Measurements from ENCODE around the gene NDE1. TPM values are rescaled to one million over a fixed set of nuclear protein-coding genes. Genes with fewer than 3 reads are reported as not detected.

NDE1 gene
- total and polyA plus RNA-seq, 2 of the 8 experiments (the other 6 are each of a cell fraction or from before 2014, with no cell fraction given): 13.3 to 41.3 TPM

DNA sequence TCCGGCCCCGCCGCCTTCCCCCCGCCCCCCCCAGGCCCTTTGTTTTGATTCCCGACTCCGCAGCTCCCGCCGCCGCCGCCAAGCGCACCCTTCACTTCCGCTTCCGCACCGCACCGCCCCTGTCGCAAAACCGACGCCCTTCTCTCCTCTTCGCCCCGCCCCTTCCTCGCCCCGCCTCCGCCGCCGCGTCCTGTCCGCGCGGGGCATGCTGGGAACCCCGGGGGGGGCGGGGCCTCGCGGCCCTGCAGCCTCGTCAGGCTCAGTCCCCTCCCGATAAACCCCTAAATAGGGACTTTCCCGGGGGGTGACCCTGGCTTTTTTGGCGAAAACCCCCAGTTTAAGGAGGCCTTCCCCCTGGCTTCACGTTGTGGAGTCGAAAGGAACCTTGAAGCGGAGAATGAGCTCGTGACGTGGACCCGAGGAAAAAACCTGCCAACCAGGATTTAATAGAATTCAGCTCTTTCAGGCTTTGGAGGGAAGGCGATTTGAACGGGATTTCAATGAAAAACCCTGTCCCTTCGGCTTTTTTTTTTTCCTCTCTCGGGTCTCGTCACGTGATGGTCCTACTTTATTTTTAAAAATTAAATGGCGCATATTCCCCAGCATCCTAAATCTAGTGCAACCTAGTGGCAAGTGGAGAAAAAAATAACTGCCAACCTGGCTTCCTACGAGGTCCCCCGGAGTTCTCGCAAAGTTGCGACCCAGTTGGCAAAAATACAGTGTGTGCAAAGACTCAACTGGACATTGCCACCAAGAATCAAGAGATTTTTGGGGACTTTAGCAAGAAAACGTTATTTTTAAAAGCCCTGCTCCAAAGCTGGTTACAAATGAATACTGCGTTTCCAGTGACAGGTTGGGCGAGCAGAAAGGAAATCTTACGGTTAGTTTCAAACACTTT, 6.7 kb upstream of the NDE1 start, which contains the start of gene MARF1:
TSS of gene MARF1 (minus strand) at position 107 of the 898 bp plus-strand sequence. CDS start 3,921 bp downstream, outside the sequence.
- no peak within 1 kb of the TSS for H2BK20ac ChIP-seq (ENCODE audit: low read length)
- H3K23me2 ChIP-seq (ENCODE audit: low read depth, low read length): no peaks in the 10 kb centered on the region
- peak within 1 kb of the TSS; percentile 85 to 97 (median 91) for H3K4me3 ChIP-seq (ENCODE audit: extremely low read depth in 1 of 4, insufficient read depth in 2 of 4, low read depth in 3 of 4, low read length in 4 of 4)
- peak within 1 kb of the TSS; percentile 93 for H4K91ac ChIP-seq (replicated peaks; ENCODE audit: insufficient read length, low read length)
- peak within 1 kb of the TSS; percentile 79 to 85 for H3K4me2 ChIP-seq (ENCODE audit: insufficient read depth in 1 of 2, low read depth in 2 of 2, low read length in 2 of 2)
- peak within 1 kb of the TSS; percentile 78 for H3K27ac ChIP-seq (ENCODE audit: low read depth, low read length)
- peaks cover 2 to 9% (median 5%) of the 10 kb centered on the region in 4 experiments; a peak in 5 of 8 replicates for H3K36me3 ChIP-seq (ENCODE audit: control insufficient read depth in 2 of 4, insufficient read depth in 4 of 4, low read length in 3 of 4)
- peak within 1 kb of the TSS; percentile 49 for H3K4ac ChIP-seq (replicated peaks; ENCODE audit: insufficient read length, low read depth, low read length)
- peak within 1 kb of the TSS; percentile 94 for H4K8ac ChIP-seq (ENCODE audit: extremely low read depth, insufficient read depth, low read length)
- peaks cover 0 to 8% (median 2%) of the 10 kb centered on the region in 4 experiments; a peak in 3 of 7 replicates for H3K4me1 ChIP-seq (replicated peaks in 1 of 4; ENCODE audit: control insufficient read depth in 3 of 4, insufficient read depth in 4 of 4, low read length in 3 of 4)
- peak within 1 kb of the TSS; percentile 76 for H2BK12ac ChIP-seq (ENCODE audit: low read depth, low read length)
- no peaks in the 10 kb centered on the region for H3K79me1 ChIP-seq (ENCODE audit: low read depth, low read length)
- POLR2A ChIA-PET (ENCODE audit: partially characterized antibody): interaction anchor here (0.7 to 1.4 kb wide), 6 partner anchors 8 to 93 kb away, joined by 3 to 4 read pairs (median 3); no protein-coding TSS in a partner anchor
- H3K56ac ChIP-seq (replicated peaks; ENCODE audit: insufficient read length, low read depth, low read length): peak within 1 kb of the TSS; percentile 89
- H3K9me3 ChIP-seq (ENCODE audit: insufficient read depth in 2 of 2, low read depth in 1 of 2, low read length in 1 of 2): no peaks in the 10 kb centered on the region
- no peak within 1 kb of the TSS for H2BK120ac ChIP-seq (replicated peaks; ENCODE audit: low read depth, low read length)
- H3K18ac ChIP-seq (ENCODE audit: extremely low read depth, low read length): peak within 1 kb of the TSS; percentile 88
- H2AK5ac ChIP-seq (ENCODE audit: low read depth, low read length): no peak within 1 kb of the TSS
- peaks cover 5 to 28% of the 10 kb centered on the region in 2 experiments for H3K79me2 ChIP-seq (ENCODE audit: control insufficient read depth in 1 of 2, insufficient read depth in 2 of 2, low read length in 2 of 2)
- H4K20me1 ChIP-seq (replicated peaks in 1 of 2; ENCODE audit: control insufficient read depth in 1 of 2, insufficient read depth in 2 of 2, low read length in 2 of 2): no peaks in the 10 kb centered on the region
- H3K23ac ChIP-seq (ENCODE audit: insufficient read length): no peak within 1 kb of the TSS
- CTCF ChIA-PET (ENCODE audit: partially characterized antibody): interaction anchor here (0.6 to 1.5 kb wide), 10 partner anchors 9 to 606 kb away, joined by 3 to 4 read pairs (median 3); no protein-coding TSS in a partner anchor
- H2BK15ac ChIP-seq (ENCODE audit: low read length): no peak within 1 kb of the TSS
- WGBS, 2 experiments (ENCODE audit: extremely low coverage in 1 of 2, insufficient coverage in 1 of 2, insufficient read length in 1 of 2, insufficient replicate concordance in 2 of 2, low coverage in 1 of 2, low lambda C conversion rate in 2 of 2, missing lambda C conversion rate in 1 of 2): 7% methylated on average over 27 of the region's 58 CpGs; no CpG with 5 or more reads in 1 of the 2 experiments
- H3K14ac ChIP-seq (ENCODE audit: insufficient read length): no peak within 1 kb of the TSS
- peak within 1 kb of the TSS; percentile 98 for H2AFZ ChIP-seq (ENCODE audit: low read length)
- peak within 1 kb of the TSS; percentile 84; the same call in 1 of the 2 replicates for H2BK5ac ChIP-seq (ENCODE audit: low read depth, low read length)
- no peak for FAIRE-seq
- no peaks in the 10 kb centered on the region for H3K27me3 ChIP-seq (replicated peaks in 1 of 4; ENCODE audit: control insufficient read depth in 3 of 4, extremely low read depth in 1 of 4, insufficient read depth in 3 of 4, low read length in 3 of 4)
- H4K5ac ChIP-seq (ENCODE audit: insufficient read length, low read depth, low read length): peak within 1 kb of the TSS; percentile 95
- peak within 1 kb of the TSS; percentile 76 to 93 (median 88) for H3K9ac ChIP-seq (replicated peaks in 1 of 4; ENCODE audit: extremely low read depth in 1 of 4, low read depth in 3 of 4, low read length in 3 of 4)
- DNase-seq (ENCODE audit: low read depth in 1 of 2, low spot score in 2 of 2): peak; percentile 79 to 100
- TF ChIP-seq, protein P1, sequence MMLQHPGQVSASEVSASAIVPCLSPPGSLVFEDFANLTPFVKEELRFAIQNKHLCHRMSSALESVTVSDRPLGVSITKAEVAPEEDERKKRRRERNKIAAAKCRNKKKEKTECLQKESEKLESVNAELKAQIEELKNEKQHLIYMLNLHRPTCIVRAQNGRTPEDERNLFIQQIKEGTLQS (IDR thresholded peaks at IDR 0.05; ENCODE audit: insufficient read depth, low read depth, low read length): peak; percentile 8; the same call in 1 of the 2 replicates
- TF ChIP-seq BRCA1 (IDR thresholded peaks at IDR 0.05; ENCODE audit: low read depth, low read length): no peak
- TF ChIP-seq POLR2A (IDR thresholded peaks at IDR 0.05; ENCODE audit: control extremely low read depth in 1 of 2, low read depth in 2 of 2, low read length in 2 of 2): peak; percentile 86 to 91
- TF ChIP-seq KDM4A (IDR thresholded peaks at IDR 0.05; ENCODE audit: low read depth, low read length, severe bottlenecking): no peak
- peak; percentile 96 for TF ChIP-seq PHF8 (conservative IDR thresholded peaks at IDR 0.05; ENCODE audit: low read depth, low read length)
- no peak for TF ChIP-seq CEBPB (IDR thresholded peaks at IDR 0.05; ENCODE audit: low read depth, low read length)
- peak; percentile 61; the same call in 1 of the 2 replicates for TF ChIP-seq GABPA (IDR thresholded peaks at IDR 0.05; ENCODE audit: borderline replicate concordance, insufficient read depth, low read length)
- TF ChIP-seq, protein P2, sequence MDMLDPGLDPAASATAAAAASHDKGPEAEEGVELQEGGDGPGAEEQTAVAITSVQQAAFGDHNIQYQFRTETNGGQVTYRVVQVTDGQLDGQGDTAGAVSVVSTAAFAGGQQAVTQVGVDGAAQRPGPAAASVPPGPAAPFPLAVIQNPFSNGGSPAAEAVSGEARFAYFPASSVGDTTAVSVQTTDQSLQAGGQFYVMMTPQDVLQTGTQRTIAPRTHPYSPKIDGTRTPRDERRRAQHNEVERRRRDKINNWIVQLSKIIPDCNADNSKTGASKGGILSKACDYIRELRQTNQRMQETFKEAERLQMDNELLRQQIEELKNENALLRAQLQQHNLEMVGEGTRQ (IDR thresholded peaks at IDR 0.05; ENCODE audit: low read length): peak; percentile 44; the same call in 1 of the 2 replicates
- peak; percentile 50; the same call in 1 of the 2 replicates for TF ChIP-seq YY1 (IDR thresholded peaks at IDR 0.05; ENCODE audit: low read depth, low read length)

Data from H1 (cell line).